HG02763 (cell line): ENCODE data around the gene MARCHF7.
"Not testable (repeated sequence)": the region's sequence is repeated elsewhere in the genome, so short reads cannot be mapped to it uniquely, and the experiment has no call there.

Experiments
- ATAC-seq: cut with Tn5 transposase; IDR thresholded peaks from one replicate; pipeline ENCODE4 v1.9.1; 2021; ENCODE audit warnings: mild to moderate bottlenecking, moderate library complexity; ENCODE audit not compliant: unreplicated experiment

Gene MARCHF7

GRCh38 chr2:159712143-159712928, at the start of gene MARCHF7:
MARCHF7 (plus strand) TSS chr2:159712506; CDS start chr2:159729023, 16,517 bp downstream.
- peak; percentile 94 for ATAC-seq

GRCh38 chr2:159667423-159667822, 44.9 kb upstream of the MARCHF7 start:
- not testable (repeated sequence) for ATAC-seq

GRCh38 chr2:159671047-159671446, 41.3 kb upstream of the MARCHF7 start:
- ATAC-seq = no peak

- no peak for ATAC-seq
These were observed 34.7 kb upstream of the MARCHF7 start for GRCh38 chr2:159677654-159678053.

GRCh38 chr2:159680692-159681091, 31.6 kb upstream of the MARCHF7 start:
- ATAC-seq = no peak

- ATAC-seq = no peak
These were observed 28.5 kb upstream of the MARCHF7 start for GRCh38 chr2:159683817-159684216.

- no peak for ATAC-seq
These were observed 27.5 kb upstream of the MARCHF7 start for GRCh38 chr2:159684796-159685195.

- ATAC-seq = no peak
These were observed 17.7 kb upstream of the MARCHF7 start for GRCh38 chr2:159694500-159695040.

GRCh38 chr2:159695795-159696448, 16.4 kb upstream of the MARCHF7 start:
- ATAC-seq = no peak

- no peak for ATAC-seq
These were observed 8.8 kb upstream of the MARCHF7 start for GRCh38 chr2:159703491-159703890.

- ATAC-seq = no peak
These were observed 5.8 kb upstream of the MARCHF7 start for GRCh38 chr2:159706385-159706980.

GRCh38 chr2:159708066-159708760, 4.1 kb upstream of the MARCHF7 start:
- ATAC-seq = no peak

- ATAC-seq = no peak
These were observed 1.6 kb upstream of the MARCHF7 start for GRCh38 chr2:159710601-159711180.

GRCh38 chr2:159711562-159712142, 654 bp upstream of the MARCHF7 start:
- no peak for ATAC-seq

GRCh38 chr2:159712929-159713420, 669 bp downstream of the MARCHF7 start:
- ATAC-seq = peak; percentile 7

GRCh38 chr2:159713631-159714246, 1.4 kb downstream of the MARCHF7 start:
- ATAC-seq = no peak

- no peak for ATAC-seq
These were observed 2.1 kb downstream of the MARCHF7 start for GRCh38 chr2:159714247-159714930.

GRCh38 chr2:159715451-159715850, 3.1 kb downstream of the MARCHF7 start:
- ATAC-seq = no peak

- not testable (repeated sequence) for ATAC-seq
These were observed 4.1 kb downstream of the MARCHF7 start for GRCh38 chr2:159716409-159716808.
